GM18909 (cell line): Measurements from ENCODE around the gene ENO3.

ENCODE experiments used
- ATAC-seq: cut with Tn5 transposase; IDR thresholded peaks from one replicate; pipeline ENCODE4 v1.9.1; 2021; ENCODE audit warnings: mild to moderate bottlenecking; ENCODE audit not compliant: unreplicated experiment, poor library complexity

Gene ENO3

GRCh38 chr17:4948166-4948930 is 2.6 kb upstream of the ENO3 start, which contains the start of gene PFN1:
Gene PFN1 (minus strand): TSS chr17:4948530. CDS start chr17:4948394, 136 bp downstream.
- ATAC-seq: peak; percentile 23

GRCh38 chr17:4948931-4949320 is 2.0 kb upstream of the ENO3 start:
- peak; percentile 37 for ATAC-seq

GRCh38 chr17:4949321-4950074 is 1.4 kb upstream of the ENO3 start:
- peak; percentile 39 for ATAC-seq

- ATAC-seq: peak; percentile 7
These were observed 709 bp upstream of the ENO3 start for GRCh38 chr17:4950075-4950745.

- ATAC-seq: no peak
These were observed 567 bp downstream of the ENO3 start for GRCh38 chr17:4951486-4951885.

GRCh38 chr17:4953451-4953961 is 2.6 kb downstream of the ENO3 start:
- no peak for ATAC-seq

- ATAC-seq: no peak
These were observed 4.2 kb downstream of the ENO3 start for GRCh38 chr17:4955091-4955490.

GRCh38 chr17:4956493-4957061 is 5.7 kb downstream of the ENO3 start:
- no peak for ATAC-seq

GRCh38 chr17:4958102-4958501 is 7.2 kb downstream of the ENO3 start:
- ATAC-seq: no peak

GRCh38 chr17:4959261-4959965 is 8.5 kb downstream of the ENO3 start:
- no peak for ATAC-seq

GRCh38 chr17:4960279-4960922 is 9.5 kb downstream of the ENO3 start:
- no peak for ATAC-seq

- no peak for ATAC-seq
These were observed 14.5 kb downstream of the ENO3 start for GRCh38 chr17:4965311-4965986.

- peak; percentile 83 for ATAC-seq
These were observed 16.1 kb downstream of the ENO3 start for GRCh38 chr17:4966844-4967538.

GRCh38 chr17:4967539-4968485 is 16.9 kb downstream of the ENO3 start, which contains the start of gene SPAG7:
Gene SPAG7 (minus strand): TSS chr17:4967817. CDS start chr17:4967804, 13 bp downstream.
- ATAC-seq: peak; percentile 67

- ATAC-seq: no peak
These were observed 17.6 kb downstream of the ENO3 start for GRCh38 chr17:4968486-4969046.

- ATAC-seq: no peak
These were observed 18.2 kb downstream of the ENO3 start for GRCh38 chr17:4969047-4969550.
